HEK293T (cell line): Measurements from ENCODE around the gene EXOSC7.

ENCODE experiments used
- CTCF ChIA-PET: fragments of 350-600 bp; formaldehyde crosslinking; extraction: SDS; loops from one replicate; lab custom pipeline; 2021; ENCODE audit warnings: antibody characterized with exemption, inconsistent platforms; lab: Yijun Ruan, JAX
- POLR2A ChIA-PET: fragments of 350-600 bp; formaldehyde crosslinking; extraction: SDS; loops from one replicate; lab custom pipeline; 2020; ENCODE audit warnings: antibody characterized with exemption, inconsistent platforms; lab: Yijun Ruan, JAX
- DNase-seq: peaks from one replicate; pipeline ENCODE4 v3.0.0; 2012; ENCODE audit warnings: mixed read lengths; ENCODE audit errors: extremely low spot score
- ARNT ChIP-seq: fragments of 450-650 bp; IDR thresholded peaks from 2 replicates; pipeline ENCODE4 v1.6.1; 2017; ENCODE audit warnings: mild to moderate bottlenecking
- BHLHE40 ChIP-seq: fragments of 450-650 bp; IDR thresholded peaks from 2 replicates; pipeline ENCODE4 v1.6.1; 2016; ENCODE audit warnings: mild to moderate bottlenecking, moderate library complexity, borderline replicate concordance
- CTBP1 ChIP-seq: fragments of 450-650 bp; IDR thresholded peaks from 2 replicates; pipeline ENCODE4 v1.6.1; 2016; ENCODE audit warnings: borderline replicate concordance
- ELF4 ChIP-seq: fragments of 450-650 bp; IDR thresholded peaks from 2 replicates; pipeline ENCODE4 v1.6.1; 2017; ENCODE audit warnings: antibody characterized with exemption
- FOXA1 ChIP-seq: fragments of 450-650 bp; IDR thresholded peaks from 2 replicates; pipeline ENCODE4 v1.6.1; 2016; ENCODE audit warnings: mild to moderate bottlenecking
- FOXK2 ChIP-seq: fragments of 450-650 bp; IDR thresholded peaks from 2 replicates; pipeline ENCODE4 v1.6.1; 2016; ENCODE audit warnings: mild to moderate bottlenecking
- FOXM1 ChIP-seq: fragments of 450-650 bp; IDR thresholded peaks from 2 replicates; pipeline ENCODE4 v1.6.1; 2017; ENCODE audit warnings: mild to moderate bottlenecking, borderline replicate concordance
- HDGF ChIP-seq: fragments of 450-650 bp; IDR thresholded peaks from 2 replicates; pipeline ENCODE4 v1.6.1; 2017; ENCODE audit warnings: antibody characterized with exemption, borderline replicate concordance
- L3MBTL2 ChIP-seq: fragments of 450-650 bp; conservative IDR thresholded peaks from 2 replicates; pipeline ENCODE4 v1.6.1; 2016; ENCODE audit warnings: mild to moderate bottlenecking
- LEF1 ChIP-seq: fragments of 450-650 bp; IDR thresholded peaks from 2 replicates; pipeline ENCODE4 v1.6.1; 2017; ENCODE audit warnings: mild to moderate bottlenecking, borderline replicate concordance
- NFRKB ChIP-seq: fragments of 450-650 bp; IDR thresholded peaks from 2 replicates; pipeline ENCODE4 v1.6.1; 2016; ENCODE audit warnings: mild to moderate bottlenecking, moderate library complexity
- SP1 ChIP-seq: fragments of 450-650 bp; IDR thresholded peaks from 2 replicates; pipeline ENCODE4 v1.6.1; 2017
- SUZ12 ChIP-seq: fragments of 450-650 bp; IDR thresholded peaks from 2 replicates; pipeline ENCODE4 v1.6.1; 2016; ENCODE audit warnings: mild to moderate bottlenecking
- TARDBP ChIP-seq: fragments of 450-650 bp; IDR thresholded peaks from 2 replicates; pipeline ENCODE4 v1.6.1; 2016
- ZNF384 ChIP-seq: fragments of 450-650 bp; IDR thresholded peaks from 2 replicates; pipeline ENCODE4 v1.6.1; 2016
- TF ChIP-seq, protein P1 (sequence below): fragments of 450-650 bp; IDR thresholded peaks from 2 replicates; pipeline ENCODE4 v1.6.1; 2016

EXOSC7 gene

GRCh38 chr3:45001738-45002137, 25.7 kb downstream of the EXOSC7 start:
- ChIA-PET POLR2A (no interaction called here), CTCF (interaction anchor here (1.3 kb wide), 1 partner anchor 8 kb away, joined by 3 read pairs; no protein-coding TSS in a partner anchor)
- TF ChIP-seq L3MBTL2: no peak
- no peak for TF ChIP-seq FOXM1
- no peak for TF ChIP-seq TARDBP
- no peak for TF ChIP-seq CTBP1
- TF ChIP-seq BHLHE40: no peak
- no peak for TF ChIP-seq HDGF
- TF ChIP-seq ELF4: no peak
- TF ChIP-seq SP1: no peak
- TF ChIP-seq LEF1: no peak
- no peak for TF ChIP-seq FOXK2
- no peak for TF ChIP-seq NFRKB
- TF ChIP-seq SUZ12: no peak
- no peak for TF ChIP-seq ARNT
- TF ChIP-seq, protein P1, sequence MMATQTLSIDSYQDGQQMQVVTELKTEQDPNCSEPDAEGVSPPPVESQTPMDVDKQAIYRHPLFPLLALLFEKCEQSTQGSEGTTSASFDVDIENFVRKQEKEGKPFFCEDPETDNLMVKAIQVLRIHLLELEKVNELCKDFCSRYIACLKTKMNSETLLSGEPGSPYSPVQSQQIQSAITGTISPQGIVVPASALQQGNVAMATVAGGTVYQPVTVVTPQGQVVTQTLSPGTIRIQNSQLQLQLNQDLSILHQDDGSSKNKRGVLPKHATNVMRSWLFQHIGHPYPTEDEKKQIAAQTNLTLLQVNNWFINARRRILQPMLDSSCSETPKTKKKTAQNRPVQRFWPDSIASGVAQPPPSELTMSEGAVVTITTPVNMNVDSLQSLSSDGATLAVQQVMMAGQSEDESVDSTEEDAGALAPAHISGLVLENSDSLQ: no peak
- no peak for TF ChIP-seq ZNF384
- TF ChIP-seq FOXA1: no peak
- no peak for DNase-seq

DNA sequence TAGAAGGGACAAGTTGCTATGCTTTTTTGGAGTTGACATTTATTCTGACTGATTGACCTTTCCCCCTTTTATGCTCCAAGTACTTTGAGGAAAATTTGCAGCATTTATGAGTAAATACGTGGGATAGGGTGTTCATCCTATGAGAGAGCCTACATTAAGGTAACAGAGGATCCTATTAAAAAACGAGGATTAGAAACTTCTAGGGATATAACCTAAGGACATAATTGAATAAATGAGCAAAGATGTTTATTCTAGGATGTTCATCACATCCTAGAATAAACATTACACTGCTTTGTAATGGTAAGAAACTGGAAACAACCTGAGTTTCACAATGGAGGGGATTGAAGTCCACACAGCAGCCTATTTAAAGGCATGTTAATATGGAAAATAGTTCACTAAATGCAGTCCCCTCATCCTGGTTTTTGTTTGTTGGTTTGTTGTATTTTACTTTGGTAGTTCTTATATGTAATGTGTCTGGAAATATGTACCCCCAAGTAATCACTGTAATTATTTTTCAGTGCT, 26.2 kb downstream of the EXOSC7 start:
- ChIA-PET CTCF (interaction anchor here (1.0 kb wide), 1 partner anchor 8 kb away, joined by 3 read pairs; no protein-coding TSS in a partner anchor), POLR2A (no interaction called here)
- no peak for TF ChIP-seq L3MBTL2
- TF ChIP-seq CTBP1: no peak
- no peak for TF ChIP-seq SUZ12
- TF ChIP-seq NFRKB: no peak
- TF ChIP-seq HDGF: no peak
- no peak for TF ChIP-seq FOXA1
- TF ChIP-seq, protein P1: no peak
- TF ChIP-seq FOXK2: no peak
- no peak for TF ChIP-seq SP1
- no peak for TF ChIP-seq ARNT
- TF ChIP-seq BHLHE40: no peak
- TF ChIP-seq FOXM1: no peak
- no peak for TF ChIP-seq TARDBP
- no peak for DNase-seq

DNA sequence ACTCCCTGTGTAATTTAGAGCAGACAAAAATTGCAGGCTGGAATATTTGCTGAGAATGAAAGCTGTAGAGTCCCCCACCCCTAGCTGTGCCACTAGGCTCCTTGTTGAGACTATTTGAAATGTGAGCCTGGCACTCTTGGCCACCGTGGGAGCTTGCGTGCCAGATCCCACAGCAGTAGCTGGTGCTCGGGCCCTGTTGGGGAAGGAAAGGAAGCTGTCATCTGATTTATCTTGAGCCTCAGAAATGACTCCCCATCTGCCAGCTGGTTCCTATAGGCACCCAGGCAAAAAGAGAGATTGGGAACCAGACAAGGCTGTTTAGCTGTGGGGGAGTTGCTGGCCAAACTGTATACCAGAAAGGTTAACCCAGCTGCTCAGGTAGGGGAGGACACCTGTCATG, 26.7 kb downstream of the EXOSC7 start:
- POLR2A ChIA-PET: no interaction called here
- CTCF ChIA-PET: interaction anchor here (1.0 kb wide), 1 partner anchor 8 kb away, joined by 3 read pairs; no protein-coding TSS in a partner anchor
- no peak for DNase-seq
- TF ChIP-seq TARDBP (no peak), SUZ12 (no peak), CTBP1 (no peak), ELF4 (no peak), L3MBTL2 (no peak), FOXK2 (no peak), LEF1 (no peak), NFRKB (no peak), ZNF384 (no peak), FOXA1 (no peak), SP1 (no peak), HDGF (no peak), FOXM1 (no peak), BHLHE40 (no peak), ARNT (no peak)
- TF ChIP-seq, protein P1: no peak

DNA sequence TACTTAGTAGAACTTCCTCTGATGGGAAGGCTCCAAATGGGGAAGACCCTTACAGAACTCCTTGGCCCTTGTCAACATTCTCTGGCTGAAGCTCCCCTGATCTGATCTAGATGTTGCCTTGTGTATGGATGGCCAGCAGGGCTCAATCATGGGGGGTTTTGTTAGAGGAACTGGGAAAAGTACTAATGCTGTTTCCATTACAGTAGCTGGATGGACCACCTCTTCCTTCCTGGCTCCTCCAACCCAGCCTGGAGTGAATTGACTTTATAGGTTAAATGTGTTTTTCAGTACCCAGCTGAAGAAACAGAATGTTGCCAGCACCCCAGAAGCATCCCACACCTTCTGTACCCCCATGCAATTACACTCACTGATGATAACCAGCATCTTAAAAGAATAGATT, 27.4 kb downstream of the EXOSC7 start:
- ChIA-PET POLR2A (no interaction called here), CTCF (no interaction called here)
- no peak for DNase-seq
- TF ChIP-seq ELF4 (no peak), HDGF (no peak), FOXM1 (no peak)

- DNase-seq: no peak
- no peak for TF ChIP-seq L3MBTL2
- TF ChIP-seq HDGF: no peak
- TF ChIP-seq FOXM1: no peak
- no peak for TF ChIP-seq ELF4
- TF ChIP-seq CTBP1: no peak
- no peak for TF ChIP-seq LEF1
- TF ChIP-seq NFRKB: no peak
- TF ChIP-seq ARNT: no peak
- TF ChIP-seq FOXA1: no peak
- TF ChIP-seq ZNF384: no peak
- TF ChIP-seq, protein P1: no peak
- ChIA-PET CTCF (no interaction called here), POLR2A (no interaction called here)
Measured at GRCh38 chr3:45003859-45004258, 27.8 kb downstream of the EXOSC7 start.

DNA sequence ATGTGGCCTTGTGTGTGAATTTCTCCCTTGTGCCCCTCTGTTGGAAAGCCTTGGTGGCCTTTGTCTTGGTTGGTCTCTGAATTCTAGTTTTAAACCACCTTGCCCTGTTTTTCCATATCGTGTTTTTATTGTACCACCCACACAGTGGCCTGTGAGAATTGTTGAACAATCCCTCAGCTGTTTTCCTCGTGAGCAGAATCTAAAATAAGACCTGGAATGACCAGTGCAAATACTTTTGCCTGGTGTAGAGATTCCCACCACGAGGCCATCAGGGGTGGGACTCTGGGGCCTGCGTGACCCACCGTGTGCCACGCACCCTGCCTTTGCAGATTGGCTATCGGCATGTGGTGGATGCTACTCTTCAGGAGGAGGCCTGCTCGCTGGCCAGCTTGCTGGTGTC, 31.0 kb downstream of the EXOSC7 start:
- DNase-seq: no peak
- ChIA-PET POLR2A (no interaction called here), CTCF (no interaction called here)
- TF ChIP-seq NFRKB (no peak), SP1 (no peak), CTBP1 (no peak), ELF4 (no peak), SUZ12 (no peak), BHLHE40 (no peak), L3MBTL2 (no peak), HDGF (no peak), ZNF384 (no peak), LEF1 (no peak), FOXK2 (no peak), FOXM1 (no peak), FOXA1 (no peak), ARNT (no peak)
- TF ChIP-seq, protein P1: no peak
